ENCODE measurements around the gene KCNQ2. TPM values are rescaled to one million over a fixed set of nuclear protein-coding genes. Genes with fewer than 3 reads are reported as not detected.

The KCNQ2 gene
- total RNA-seq, 1 donor from 2014 or later = 11.5 TPM

DNA sequence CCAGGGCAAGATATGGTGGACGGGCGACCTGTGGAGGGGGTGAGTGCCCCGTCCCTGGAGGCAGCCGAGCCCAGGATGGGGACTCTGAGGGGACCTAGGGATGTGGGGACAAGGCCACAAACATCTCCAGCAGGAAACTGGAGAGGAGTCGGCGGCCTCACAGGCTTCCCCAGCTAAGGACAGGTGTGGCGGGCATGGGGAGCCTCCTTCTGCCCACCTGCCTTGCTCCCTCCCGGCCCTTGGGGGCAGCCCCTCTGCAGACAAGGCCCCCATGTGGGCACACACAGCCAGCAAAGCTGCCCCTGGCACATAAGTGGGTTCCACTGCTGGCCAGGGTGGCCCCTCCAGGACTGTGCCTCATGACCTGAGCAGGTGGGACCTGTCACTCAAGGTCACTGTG is 115.9 kb downstream of the KCNQ2 start:
- no peak overlapping the region for H3K4me2 ChIP-seq (ENCODE audit: low read length)
- no peaks in the 10 kb centered on the region for H3K9me3 Mint-ChIP-seq (ENCODE audit: unreplicated experiment)
- peaks cover 8% of the 10 kb centered on the region for H3K27me3 ChIP-seq (ENCODE audit: insufficient read depth, low read length)
- no peaks in the 10 kb centered on the region for H3K36me3 ChIP-seq (ENCODE audit: insufficient read depth, low read length)
- DNase-seq (ENCODE audit: low read depth) (no peak), FAIRE-seq (no peak)
- no peak overlapping the region for H3K27ac Mint-ChIP-seq (ENCODE audit: unreplicated experiment)
- no peaks in the 10 kb centered on the region for H3K79me2 ChIP-seq (ENCODE audit: insufficient read depth, low read length)
- H4K20me1 ChIP-seq (ENCODE audit: insufficient read depth, low read length) = no peaks in the 10 kb centered on the region
- no peak overlapping the region for H3K4me3 Mint-ChIP-seq (ENCODE audit: unreplicated experiment)
- H3K4me3 ChIP-seq (ENCODE audit: insufficient read depth, low read depth, low read length) = no peak overlapping the region
- no peak overlapping the region for H3K27ac ChIP-seq (ENCODE audit: low read depth, low read length)
- H3K9me3 ChIP-seq (ENCODE audit: insufficient read depth, low read depth, low read length) = no peaks in the 10 kb centered on the region
- TF ChIP-seq, protein P1, sequence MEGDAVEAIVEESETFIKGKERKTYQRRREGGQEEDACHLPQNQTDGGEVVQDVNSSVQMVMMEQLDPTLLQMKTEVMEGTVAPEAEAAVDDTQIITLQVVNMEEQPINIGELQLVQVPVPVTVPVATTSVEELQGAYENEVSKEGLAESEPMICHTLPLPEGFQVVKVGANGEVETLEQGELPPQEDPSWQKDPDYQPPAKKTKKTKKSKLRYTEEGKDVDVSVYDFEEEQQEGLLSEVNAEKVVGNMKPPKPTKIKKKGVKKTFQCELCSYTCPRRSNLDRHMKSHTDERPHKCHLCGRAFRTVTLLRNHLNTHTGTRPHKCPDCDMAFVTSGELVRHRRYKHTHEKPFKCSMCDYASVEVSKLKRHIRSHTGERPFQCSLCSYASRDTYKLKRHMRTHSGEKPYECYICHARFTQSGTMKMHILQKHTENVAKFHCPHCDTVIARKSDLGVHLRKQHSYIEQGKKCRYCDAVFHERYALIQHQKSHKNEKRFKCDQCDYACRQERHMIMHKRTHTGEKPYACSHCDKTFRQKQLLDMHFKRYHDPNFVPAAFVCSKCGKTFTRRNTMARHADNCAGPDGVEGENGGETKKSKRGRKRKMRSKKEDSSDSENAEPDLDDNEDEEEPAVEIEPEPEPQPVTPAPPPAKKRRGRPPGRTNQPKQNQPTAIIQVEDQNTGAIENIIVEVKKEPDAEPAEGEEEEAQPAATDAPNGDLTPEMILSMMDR (IDR thresholded peaks at IDR 0.05; ENCODE audit: insufficient read depth, low read depth, low read length) = no peak
- H3K4me1 Mint-ChIP-seq (ENCODE audit: low read depth, unreplicated experiment) = no peaks in the 10 kb centered on the region
- H3K36me3 Mint-ChIP-seq (ENCODE audit: low read depth, unreplicated experiment) = no peaks in the 10 kb centered on the region
- no peaks in the 10 kb centered on the region for H3K4me1 ChIP-seq (ENCODE audit: insufficient read depth, low read length)
- no peak overlapping the region for H3K9ac ChIP-seq (ENCODE audit: low read length)
- no peak overlapping the region for H2AFZ ChIP-seq (ENCODE audit: low read depth, low read length)
- H3K27me3 Mint-ChIP-seq (ENCODE audit: low read depth, unreplicated experiment) = peaks cover 27% of the 10 kb centered on the region

DNA sequence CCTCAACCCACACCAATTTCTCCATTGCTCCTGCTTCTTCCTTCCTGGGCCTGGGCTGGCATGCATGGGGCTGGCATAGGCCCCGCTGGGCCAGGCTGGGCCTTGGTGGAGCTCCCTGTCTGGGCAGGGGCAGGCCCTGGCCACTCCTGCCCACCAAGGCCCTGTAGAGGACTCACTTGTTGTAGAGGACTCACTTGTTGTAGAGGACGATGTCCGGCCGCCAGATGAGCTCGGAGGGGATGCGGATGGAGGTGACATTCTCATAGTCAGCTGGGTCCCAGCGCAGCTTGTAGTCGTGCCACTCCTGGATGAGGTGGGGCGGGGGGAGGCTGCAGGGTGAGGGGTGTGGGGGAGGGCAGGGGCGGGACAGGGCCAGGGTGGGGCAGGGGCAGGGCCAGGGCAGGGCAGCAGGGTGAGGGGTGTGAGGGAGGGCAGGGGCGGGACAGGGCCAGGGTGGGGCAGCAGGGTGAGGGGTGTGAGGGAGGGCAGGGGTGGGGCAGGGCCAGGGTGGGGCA is 116.6 kb downstream of the KCNQ2 start:
- H3K4me1 Mint-ChIP-seq (ENCODE audit: low read depth, unreplicated experiment) = no peaks in the 10 kb centered on the region
- TF ChIP-seq EZH2 (IDR thresholded peaks at IDR 0.05; ENCODE audit: insufficient read depth, low read length) = no peak
- TF ChIP-seq, protein P1 (IDR thresholded peaks at IDR 0.05; ENCODE audit: insufficient read depth, low read depth, low read length) = no peak
- H3K27me3 Mint-ChIP-seq (ENCODE audit: low read depth, unreplicated experiment) = peaks cover 29% of the 10 kb centered on the region
- no peak overlapping the region for H3K4me3 ChIP-seq (ENCODE audit: insufficient read depth, low read depth, low read length)
- no peaks in the 10 kb centered on the region for H4K20me1 ChIP-seq (ENCODE audit: insufficient read depth, low read length)
- no peaks in the 10 kb centered on the region for H3K9me3 Mint-ChIP-seq (ENCODE audit: unreplicated experiment)
- no peak for DNase-seq (ENCODE audit: low read depth)
- no peak overlapping the region for H3K27ac ChIP-seq (ENCODE audit: low read depth, low read length)
- H3K4me1 ChIP-seq (ENCODE audit: insufficient read depth, low read length) = no peaks in the 10 kb centered on the region
- H3K9me3 ChIP-seq (ENCODE audit: insufficient read depth, low read depth, low read length) = no peaks in the 10 kb centered on the region
- no peak overlapping the region for H3K4me2 ChIP-seq (ENCODE audit: low read length)
- no peak overlapping the region for H3K9ac ChIP-seq (ENCODE audit: low read length)
- no peaks in the 10 kb centered on the region for H3K36me3 ChIP-seq (ENCODE audit: insufficient read depth, low read length)
- peaks cover 8% of the 10 kb centered on the region for H3K27me3 ChIP-seq (ENCODE audit: insufficient read depth, low read length)
- no peaks in the 10 kb centered on the region for H3K79me2 ChIP-seq (ENCODE audit: insufficient read depth, low read length)
- no peak overlapping the region for H3K4me3 Mint-ChIP-seq (ENCODE audit: unreplicated experiment)
- FAIRE-seq = no peak
- no peaks in the 10 kb centered on the region for H3K36me3 Mint-ChIP-seq (ENCODE audit: low read depth, unreplicated experiment)
- no peak overlapping the region for H3K27ac Mint-ChIP-seq (ENCODE audit: unreplicated experiment)
- no peak overlapping the region for H2AFZ ChIP-seq (ENCODE audit: low read depth, low read length)

DNA sequence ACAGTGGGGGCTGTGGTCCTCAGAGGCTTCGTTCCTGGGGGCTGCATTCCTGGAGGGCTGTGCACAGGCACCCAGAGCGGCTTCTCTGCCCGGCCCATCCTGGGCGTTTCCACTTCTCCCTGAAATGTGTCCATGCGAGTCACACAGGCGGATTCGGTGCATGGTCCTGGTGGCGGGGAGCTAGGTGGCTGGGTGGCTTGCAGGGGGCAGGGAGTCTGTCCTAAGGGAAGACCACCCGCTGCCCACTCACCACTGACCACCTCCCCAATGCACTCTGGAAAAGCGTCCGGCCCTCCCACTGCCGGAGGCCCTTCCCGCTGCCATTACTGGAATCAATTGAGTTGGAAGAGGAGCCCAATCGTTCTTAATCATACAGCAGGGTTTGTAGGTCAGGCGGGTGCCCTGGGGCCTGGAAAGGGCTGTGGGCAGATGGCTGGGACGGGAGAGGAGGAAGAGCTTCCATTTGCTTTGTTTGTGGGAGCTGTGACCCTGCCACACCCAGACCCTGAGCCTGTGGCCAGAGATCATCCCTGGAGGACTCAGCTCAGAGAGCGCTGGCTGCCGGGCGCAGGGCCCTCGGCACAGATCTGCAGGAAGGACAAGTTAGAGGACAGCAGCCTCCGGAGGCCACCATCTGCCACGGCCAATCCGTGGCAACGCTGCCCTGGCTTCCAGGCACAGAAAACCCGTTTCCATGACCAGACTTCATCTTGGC is 117.7 kb downstream of the KCNQ2 start:
- H3K9me3 Mint-ChIP-seq (ENCODE audit: unreplicated experiment) = no peaks in the 10 kb centered on the region
- H3K36me3 ChIP-seq (ENCODE audit: insufficient read depth, low read length) = no peaks in the 10 kb centered on the region
- H3K27ac Mint-ChIP-seq (ENCODE audit: unreplicated experiment) = no peak overlapping the region
- H3K4me3 Mint-ChIP-seq (ENCODE audit: unreplicated experiment) = no peak overlapping the region
- DNase-seq (ENCODE audit: low read depth) (no peak), FAIRE-seq (no peak)
- no peak overlapping the region for H3K9ac ChIP-seq (ENCODE audit: low read length)
- H3K4me2 ChIP-seq (ENCODE audit: low read length) = no peak overlapping the region
- H3K27me3 Mint-ChIP-seq (ENCODE audit: low read depth, unreplicated experiment) = peaks cover 34% of the 10 kb centered on the region
- no peaks in the 10 kb centered on the region for H3K4me1 Mint-ChIP-seq (ENCODE audit: low read depth, unreplicated experiment)
- no peak overlapping the region for H3K27ac ChIP-seq (ENCODE audit: low read depth, low read length)
- H3K9me3 ChIP-seq (ENCODE audit: insufficient read depth, low read depth, low read length) = no peaks in the 10 kb centered on the region
- H2AFZ ChIP-seq (ENCODE audit: low read depth, low read length) = no peak overlapping the region
- H3K36me3 Mint-ChIP-seq (ENCODE audit: low read depth, unreplicated experiment) = no peaks in the 10 kb centered on the region
- H3K79me2 ChIP-seq (ENCODE audit: insufficient read depth, low read length) = no peaks in the 10 kb centered on the region
- H3K27me3 ChIP-seq (ENCODE audit: insufficient read depth, low read length) = no peaks in the 10 kb centered on the region
- no peaks in the 10 kb centered on the region for H3K4me1 ChIP-seq (ENCODE audit: insufficient read depth, low read length)
- H4K20me1 ChIP-seq (ENCODE audit: insufficient read depth, low read length) = no peaks in the 10 kb centered on the region
- no peak for TF ChIP-seq EZH2 (IDR thresholded peaks at IDR 0.05; ENCODE audit: insufficient read depth, low read length)
- TF ChIP-seq, protein P1 (IDR thresholded peaks at IDR 0.05; ENCODE audit: insufficient read depth, low read depth, low read length) = no peak
- H3K4me3 ChIP-seq (ENCODE audit: insufficient read depth, low read depth, low read length) = no peak overlapping the region
